ENCODE results near the gene G0S2.

Gene G0S2

DNA sequence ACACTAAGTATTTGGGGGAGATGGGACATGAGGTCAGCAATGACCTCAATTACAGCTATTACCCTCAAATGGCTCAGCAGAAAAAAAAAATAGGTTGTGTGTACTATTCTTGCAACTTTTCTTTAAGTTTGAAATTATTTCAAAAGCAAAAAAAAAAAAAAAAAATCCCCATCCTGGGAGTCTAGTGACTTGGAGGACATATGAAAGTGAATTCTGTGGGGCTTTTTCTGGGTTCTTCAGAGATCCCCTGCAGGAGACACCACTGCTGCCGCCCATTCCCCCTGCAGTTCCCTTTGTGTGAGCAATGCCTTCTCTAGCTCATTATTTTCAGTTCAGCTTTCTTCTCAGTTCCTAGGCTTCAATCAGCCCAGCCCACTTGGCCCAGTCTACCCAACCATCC lies 46.1 kb downstream of the G0S2 start:
- no peak for DNase-seq

DNA sequence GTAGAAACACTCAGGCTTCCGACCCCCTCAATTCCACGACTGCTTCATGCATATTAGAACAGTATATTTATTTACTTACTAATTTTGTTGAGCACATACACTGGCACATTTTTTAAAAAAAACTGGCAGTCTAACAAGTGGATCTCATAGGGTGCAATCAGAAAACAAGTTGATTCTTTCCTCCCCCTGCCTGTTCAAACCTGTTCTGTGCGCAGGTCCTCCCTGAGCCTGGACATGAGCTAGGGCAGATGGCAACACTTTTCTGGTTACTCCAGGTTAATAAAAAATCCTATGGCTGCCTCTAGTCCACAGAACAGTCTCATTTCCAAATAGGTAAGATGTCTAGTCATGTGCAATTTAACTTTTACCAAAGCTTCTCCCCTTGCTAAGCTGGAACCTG lies 48.1 kb downstream of the G0S2 start:
- no peak for DNase-seq

DNA sequence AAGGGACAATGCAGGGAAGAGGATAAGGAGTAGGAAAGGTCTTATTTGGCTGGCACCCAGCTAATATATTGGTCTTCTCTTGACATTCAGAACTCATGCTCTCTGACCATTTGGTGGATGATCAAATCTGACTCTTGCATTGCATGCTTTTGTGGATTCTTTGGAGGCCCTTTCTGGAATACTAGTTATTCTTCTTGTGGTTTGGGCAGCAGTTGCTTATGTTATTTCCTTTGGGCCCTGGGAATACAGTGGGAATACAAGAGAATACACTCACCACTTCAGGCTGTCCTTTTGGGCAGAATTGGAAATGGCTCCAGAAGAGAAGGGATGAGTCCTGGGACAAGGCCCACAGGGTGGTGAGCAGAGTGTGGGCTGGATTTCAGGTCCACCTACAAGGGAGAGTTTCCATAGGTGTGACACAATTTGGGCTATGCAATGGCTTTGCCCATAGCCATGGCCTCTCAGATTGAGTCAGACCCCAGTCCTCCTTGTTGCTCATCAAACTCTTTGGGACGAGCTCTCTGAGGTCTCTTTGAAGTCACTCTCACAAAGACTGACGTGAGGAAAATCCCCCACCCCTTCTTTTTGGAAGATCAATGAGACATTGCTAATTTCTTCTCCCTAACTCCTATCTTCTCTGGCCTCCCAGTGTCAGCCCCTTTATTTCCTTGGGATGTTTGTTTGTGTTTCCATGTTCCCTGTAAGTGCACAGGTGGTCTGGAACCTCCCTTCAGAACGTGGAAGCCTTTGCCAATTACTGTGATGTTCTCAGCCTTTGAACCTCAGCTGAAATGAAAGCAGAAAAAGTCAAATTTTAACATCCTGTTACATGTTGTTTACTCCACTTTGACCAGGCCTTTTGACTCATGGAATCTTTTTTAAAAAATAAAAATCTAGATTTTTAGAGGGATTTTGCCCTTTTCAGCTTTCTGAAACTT lies 48.8 kb downstream of the G0S2 start:
- DNase-seq = no peak

Data from NCI-H510A treated with DMSO at 0.1 percent for 48 hours (cell line).